ENCODE measurements around the gene CASQ1.

The CASQ1 gene

DNA sequence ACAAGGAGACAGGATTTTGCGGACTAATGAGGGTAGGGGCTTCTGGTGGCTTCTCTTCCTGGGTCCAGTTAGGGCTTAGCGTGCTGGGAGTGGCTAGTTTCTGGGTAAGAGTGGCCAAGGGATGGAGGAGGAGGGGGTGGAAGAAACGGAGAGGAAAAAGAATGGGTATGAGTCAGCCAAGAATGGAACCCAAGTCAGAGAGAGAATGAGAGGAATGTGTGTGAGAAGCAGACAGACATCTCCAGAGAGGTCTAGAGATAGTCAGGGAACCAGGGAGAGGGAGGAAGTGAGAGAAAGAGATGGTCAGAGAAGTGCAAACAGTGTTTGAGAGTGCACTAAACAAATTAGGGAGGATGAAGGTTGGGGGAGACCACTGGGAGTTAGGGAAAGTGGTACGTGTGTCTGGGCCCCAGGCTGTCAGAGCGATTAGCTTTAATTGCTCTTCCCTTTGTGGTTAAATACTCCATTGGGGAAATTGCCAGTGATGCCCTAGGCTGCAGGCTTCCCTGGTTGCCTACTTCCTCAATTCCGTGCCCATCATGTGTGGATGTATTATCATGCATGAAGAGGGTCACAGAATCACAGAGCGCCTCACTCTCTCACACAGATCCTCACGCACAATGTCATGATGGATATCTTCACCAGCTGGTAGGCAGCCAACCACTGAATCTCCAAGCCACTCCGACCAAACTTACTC, 16.2 kb downstream of the CASQ1 start:
- peak; percentile 44 for DNase-seq

DNA sequence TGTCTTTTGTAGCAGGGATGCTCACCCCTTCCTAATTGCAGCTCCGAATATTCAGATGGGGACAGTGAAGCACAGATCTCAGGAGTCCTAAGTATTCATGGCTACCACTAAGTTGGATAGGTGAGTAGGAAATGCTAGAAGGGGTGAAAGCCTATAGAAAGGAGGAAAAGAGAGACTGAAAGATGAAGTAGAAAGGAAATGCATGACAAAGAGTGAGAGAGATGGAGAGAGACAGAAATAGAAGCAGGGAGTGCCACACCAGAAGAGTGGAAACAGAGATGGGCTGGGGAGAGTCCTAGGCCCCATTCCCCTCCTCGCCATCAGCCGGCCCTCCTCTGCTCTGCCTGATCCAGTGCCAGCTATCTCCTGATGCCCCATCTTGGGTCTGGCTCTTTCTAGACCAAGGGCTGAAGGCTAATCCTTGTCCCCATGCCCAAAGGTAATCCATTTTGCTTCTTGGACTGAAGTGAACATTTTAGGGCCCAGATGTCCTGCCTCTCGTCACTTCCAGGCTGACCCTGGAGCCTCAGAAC, 16.8 kb downstream of the CASQ1 start:
- DNase-seq = no peak

DNA sequence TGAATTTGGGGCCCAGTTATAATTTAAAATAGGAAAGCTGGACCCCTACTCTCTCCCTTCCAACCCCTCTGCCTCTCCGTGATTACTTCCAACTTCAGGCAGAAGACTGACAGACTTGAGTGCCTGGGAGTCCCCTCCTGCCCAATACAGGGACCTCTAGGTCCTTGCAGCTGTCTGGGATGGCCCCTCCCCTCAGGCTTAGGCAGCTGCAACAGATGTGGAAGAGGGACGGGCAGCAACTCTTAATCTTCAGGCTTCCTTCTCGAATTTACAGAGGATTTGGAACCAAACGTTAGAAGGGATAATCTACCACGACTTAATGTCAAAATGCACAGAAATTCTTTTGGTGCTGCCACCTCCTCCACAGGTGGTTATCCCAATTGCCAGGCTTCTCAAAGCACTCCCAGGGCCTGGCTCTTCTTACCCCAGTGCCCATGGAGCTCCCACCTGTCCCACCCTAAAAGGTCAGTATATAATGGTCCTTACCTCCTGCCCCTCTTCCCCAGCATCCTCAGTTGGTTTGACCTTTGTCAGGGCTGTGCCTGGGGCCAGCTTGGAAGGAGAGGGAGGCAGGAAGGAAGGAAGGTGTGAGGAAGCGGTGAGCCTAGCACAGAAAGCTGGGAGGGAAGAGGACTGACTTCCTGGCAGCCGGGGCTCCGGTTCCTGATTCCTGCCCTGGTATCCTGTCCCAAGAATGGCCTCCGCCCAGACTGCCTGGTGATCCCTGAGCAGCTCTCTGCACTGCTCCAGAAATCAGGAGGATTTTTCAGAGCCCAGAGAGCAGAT, 17.6 kb downstream of the CASQ1 start:
- no peak for DNase-seq

DNA sequence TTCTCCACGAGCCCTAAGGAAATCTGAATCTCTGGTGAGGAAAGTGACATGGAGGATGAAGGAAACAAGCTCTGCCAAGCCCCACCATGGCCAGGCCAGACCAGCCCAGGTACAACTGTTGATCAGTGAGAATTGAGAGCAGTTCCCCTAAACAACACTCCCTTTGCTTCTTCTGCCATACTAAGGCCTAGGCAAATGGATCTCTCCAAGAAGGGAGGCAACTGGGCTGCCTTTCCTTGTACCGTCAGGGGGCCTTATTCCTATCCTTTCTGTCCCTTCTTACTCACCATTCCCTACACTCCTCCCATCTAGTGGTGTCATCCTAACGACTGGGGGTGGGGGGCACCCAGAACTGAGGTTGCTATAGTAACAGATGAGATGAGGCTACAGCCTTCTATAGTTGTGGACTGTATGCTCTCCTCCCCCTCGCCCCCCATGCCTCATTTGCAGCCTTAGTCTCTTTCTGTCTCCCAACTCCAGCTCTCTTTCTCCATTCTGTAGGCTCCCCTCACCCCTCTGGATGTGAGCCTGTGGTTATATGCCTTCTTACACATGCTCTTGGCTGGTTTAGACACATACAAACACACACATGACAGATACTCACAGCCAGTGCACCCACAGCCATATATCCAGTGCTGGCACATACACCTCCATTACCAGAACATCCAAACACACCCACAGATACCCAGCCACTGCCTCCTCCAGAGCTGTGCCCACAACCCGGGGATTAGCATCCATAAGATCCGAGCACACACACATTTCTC, 18.4 kb downstream of the CASQ1 start:
- no peak for DNase-seq

DNA sequence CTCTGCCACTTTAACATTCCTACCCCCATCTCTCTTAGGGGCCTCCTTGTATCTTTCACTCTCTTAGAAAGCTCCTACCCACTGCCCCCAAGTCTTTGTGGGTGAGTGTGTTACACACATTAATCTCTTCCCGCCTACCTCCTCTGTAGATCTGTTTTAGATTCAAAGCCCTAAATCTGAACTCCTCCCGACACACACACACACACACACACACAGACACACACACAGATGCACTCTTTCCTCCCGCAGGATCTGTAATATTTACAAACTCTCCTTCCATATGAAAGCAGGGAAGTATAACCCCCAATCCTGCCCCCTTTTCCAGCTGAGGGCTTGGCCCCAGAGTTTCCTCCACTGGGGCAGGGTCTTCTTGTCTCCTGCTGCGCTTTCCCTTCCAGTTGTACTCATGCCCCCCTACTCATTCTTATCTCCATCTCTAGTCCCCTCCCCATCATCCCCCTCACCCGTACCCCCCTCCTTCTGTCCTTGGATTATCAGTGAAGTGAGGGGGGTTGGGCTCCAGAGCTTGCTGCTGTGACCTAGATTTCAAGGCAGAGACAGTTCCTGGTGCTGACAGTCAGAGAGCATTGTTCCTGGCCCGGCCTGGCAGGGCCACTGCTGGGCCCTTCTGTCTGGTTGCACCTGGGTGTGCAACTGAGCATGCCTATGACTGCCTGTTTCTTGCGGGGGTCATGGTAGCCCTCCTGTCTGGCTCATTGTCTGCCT, 19.1 kb downstream of the CASQ1 start:
- DNase-seq = no peak

DNA sequence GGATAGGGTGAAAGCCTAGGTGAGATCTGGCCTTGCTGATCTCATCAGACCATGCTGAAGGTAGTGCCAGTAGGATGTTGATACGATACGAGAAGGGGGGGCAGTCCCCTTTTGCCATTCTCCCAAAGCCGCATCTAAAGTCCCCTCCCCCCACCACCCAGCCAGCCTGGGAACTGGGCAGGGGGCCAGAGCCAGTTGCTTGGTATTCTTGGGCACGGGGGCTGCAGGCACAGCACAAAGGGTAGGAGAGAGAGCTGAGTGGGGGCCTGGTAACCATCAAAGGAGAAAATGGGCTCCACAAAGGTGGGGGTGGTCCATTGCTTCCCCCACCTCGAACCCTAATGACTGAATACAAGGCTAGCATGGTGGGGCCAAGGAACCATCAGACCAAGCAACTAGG, 20.2 kb downstream of the CASQ1 start:
- no peak for DNase-seq

DNA sequence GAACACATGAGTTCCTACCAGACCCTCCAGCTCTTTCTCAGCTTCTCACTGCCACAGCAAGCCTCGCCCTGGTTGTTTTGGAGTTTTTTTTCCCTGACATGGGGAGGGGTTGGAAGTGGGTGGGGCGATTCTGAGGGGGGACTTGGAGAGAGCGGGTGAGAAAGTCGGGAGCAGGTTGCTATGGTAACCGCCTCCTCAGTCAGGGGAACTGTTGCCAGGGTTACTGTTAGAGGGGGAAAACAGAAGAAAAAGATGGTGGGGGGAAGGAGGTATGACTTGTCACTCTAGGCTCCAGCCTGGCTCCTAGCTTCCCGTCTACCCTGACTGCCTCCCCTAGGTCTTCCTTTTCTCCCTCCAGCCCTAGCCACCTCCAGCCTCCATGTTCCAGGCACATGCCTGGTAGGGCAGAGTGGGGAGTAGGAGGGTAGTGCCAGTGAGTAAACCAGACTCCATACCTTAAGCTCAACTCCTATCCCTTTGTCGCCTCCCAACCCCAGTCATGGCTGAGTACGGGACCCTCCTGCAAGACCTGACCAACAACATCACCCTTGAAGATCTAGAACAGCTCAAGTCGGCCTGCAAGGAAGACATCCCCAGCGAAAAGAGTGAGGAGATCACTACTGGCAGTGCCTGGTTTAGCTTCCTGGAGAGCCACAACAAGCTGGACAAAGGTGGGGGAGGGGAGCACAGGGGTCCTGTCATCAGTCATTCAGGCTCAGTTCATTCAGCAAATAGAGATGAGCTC, 20.8 kb downstream of the CASQ1 start:
- DNase-seq = no peak

DNA sequence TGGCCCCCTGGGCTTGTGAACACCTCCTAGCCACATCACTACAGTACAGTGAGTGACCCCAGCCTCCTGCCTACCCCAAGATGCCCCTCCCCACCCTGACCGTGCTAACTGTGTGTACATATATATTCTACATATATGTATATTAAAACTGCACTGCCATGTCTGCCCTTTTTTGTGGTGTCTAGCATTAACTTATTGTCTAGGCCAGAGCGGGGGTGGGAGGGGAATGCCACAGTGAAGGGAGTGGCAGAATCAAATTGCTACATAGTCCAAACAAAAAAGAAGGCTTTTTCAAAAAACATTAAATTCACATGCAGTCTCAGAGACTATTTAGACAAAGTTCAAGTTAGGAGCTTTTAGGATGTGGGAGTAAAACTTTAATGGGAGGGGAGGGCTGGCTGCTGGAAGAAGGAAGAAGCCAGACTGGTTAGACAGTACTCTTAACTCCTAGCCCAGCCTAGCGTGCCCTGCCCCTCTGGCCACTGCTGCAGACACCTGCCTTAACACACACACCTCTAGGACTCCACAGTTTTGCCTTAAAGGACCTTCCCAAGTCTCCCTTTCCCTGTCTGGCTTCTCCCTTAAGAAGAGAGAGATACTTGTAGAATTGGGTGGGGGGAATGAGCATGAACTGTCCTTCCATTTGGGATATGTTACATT, 24.2 kb downstream of the CASQ1 start:
- DNase-seq = no peak

DNA sequence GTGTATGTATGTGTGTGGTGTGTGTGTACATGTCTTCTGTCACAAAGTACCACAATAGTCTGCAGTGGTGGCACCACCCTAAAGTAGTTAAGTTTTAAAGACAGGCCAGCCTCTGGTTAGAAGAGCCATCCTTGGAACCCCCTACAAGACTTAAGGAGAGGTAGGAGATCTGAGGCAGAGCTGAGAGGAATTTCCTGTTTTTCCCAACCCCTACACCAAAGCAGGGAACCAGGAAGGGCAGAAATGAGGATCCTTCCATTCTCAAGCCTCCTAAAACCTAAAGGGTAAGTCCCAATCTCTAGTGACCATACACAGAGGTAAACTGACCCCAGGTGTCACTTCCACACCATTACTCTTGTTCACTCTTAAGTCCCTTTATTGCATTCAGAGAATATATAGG, 25.9 kb downstream of the CASQ1 start:
- no peak for DNase-seq

DNA sequence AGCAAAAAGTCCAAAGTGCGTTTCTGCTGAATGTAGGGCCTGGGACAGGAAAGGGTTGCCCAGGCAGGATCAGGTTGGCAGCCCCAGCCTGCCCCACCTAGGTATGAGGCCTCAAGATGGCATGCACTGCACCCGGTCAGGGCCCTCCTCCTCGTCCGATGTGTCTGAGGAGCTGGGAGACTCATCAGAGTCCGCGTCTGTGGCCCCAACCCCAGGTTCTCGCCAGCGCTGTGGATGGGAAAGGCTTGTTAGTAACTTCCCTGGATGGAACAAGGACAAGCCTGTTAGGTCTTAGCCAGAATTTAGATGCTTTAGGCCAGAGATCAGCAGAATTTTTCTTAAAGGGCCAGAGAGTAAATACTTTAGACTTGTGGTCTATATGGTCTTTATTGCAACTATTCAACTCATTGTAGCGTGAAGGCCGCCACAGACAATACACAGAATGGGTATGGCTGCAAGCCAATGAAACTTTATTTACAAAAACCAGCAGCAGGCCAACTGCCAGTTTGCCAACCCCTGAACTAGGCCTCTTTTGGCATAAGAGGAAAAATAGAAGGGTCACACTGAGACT, 27.2 kb downstream of the CASQ1 start:
- DNase-seq = peak; percentile 30

DNA sequence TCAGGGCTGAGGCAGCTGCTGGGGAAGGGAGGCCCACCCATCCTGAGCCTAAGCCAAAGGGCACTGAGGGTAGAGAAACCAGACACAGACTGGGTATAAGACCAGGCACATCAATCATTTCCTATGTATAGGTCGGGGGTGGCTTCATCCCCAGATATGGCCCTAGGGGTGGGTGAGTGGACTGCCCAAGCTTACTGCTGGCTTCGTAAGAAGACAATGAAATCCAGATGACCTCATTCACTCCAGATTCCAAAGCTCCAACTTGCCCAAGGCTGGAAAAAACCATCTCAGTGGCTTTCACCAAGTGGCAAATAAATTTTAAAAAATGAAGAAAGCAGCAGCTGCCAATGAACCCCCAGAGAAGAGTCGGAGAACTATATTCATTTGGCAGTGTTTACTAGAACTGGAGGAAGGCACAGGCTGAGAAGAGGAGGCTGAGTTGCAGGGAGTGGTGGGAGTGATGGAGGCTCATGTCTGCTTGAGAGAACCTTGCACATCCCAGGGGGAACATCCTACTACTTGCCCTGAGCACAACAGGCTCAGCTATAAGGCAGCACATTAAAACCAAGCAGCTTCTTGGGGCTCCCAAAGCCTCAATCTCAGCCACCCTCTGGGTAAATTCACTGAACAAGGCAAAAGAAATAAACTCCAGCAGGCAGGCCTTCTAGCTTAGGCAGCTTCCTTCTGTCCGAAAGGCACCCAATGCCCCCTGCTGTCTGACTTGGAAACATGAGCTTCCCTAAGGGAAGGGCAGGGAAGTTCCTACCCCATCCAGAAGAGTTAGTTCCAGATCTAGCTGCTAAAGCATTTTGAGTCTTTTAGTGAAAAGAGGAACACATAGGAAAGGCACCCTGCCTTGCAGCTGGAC, 28.9 kb downstream of the CASQ1 start:
- peak; percentile 22 for DNase-seq

DNA sequence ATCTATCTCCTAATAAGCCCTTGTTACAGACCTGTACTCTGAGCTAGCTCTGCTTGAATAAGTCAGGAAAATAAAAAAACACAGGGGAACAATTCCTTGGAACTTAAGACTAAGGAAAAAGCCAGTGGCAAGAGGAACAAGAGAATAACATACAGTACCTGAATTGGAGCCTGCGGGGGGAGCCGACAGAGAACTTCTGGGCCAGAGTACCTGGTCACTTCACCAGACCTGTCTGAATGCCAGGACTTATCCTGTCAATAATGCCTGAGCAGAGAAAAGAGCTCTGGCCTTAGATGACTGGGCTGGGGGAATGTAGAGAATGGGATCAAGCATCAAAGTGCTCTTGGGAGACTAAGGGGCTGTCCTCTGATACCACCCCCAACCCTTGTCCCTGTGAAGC, 29.9 kb downstream of the CASQ1 start:
- DNase-seq = no peak

DNA sequence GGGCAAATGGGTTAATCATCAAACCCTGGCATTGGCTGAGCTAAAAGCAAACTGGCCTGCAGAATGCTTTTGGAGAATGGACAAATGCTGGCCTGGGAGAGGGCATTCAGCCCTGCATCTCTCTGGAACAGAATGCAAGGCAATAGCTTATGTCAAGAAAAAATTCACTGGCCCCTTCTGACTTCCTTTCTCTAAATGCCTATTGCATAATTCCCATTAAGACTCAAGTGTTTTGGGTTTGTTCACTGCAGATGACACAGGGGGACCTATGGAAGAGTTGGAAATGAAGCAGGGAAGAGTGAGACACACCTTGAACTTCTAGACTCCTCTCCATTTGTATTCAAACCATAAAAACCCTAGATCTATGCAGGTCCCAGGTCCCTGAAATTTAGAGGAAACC, 30.7 kb downstream of the CASQ1 start:
- DNase-seq = no peak

DNA sequence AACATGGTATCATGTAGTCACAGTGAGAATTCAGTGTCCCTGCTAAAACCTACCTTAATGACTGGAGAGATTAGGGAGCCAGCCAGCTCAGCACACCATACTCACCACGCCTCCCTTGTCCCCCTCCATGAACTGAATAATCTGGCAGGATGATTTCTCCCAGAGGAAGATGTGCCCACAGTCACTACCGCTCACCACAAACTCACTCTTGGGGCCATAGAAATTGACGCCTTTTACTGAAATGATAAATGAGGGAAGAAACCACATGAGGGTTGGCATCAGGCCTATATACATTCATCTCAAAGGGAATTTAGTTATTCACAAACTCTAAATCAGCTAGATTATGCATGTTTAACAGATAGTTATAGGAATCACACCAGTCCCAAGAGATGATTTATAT, 32.2 kb downstream of the CASQ1 start:
- no peak for DNase-seq

DNA sequence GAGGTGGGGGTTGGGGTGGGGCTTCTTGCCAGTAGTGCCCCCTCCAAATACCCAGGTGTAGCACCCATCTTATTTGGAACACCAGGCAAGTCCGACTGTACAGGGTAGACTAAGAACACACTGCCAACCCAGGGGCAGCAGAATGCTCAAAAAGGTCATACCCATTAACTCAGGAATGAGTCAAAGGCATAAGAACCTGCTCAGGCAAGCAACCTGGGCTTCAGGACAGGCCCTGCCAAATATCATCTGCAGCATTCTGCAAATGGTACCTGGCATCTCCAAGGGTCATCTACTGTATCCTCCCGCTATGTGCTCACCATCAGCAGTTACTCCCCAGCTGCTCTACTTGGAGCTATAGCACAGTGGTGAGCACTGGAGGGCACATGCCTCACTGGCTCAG, 34.2 kb downstream of the CASQ1 start:
- no peak for DNase-seq

DNA sequence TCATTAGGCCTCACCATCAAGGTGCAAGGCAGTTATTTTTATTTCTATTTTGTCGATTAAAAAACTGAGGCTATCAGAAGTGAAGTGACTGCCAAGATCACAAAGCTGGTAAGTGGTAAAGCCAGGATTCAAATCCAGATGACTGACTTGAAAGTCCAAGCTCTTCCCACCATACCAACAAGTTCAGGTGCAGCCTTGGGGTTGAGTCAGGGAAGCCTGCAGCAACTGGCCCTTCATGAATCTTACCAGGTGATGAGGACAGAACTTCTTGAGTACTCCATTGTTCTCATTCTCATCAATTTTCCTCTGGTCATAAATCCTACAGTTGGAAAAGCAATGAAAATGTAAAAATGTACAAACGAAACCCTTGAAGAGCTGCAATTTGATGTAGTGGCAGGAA, 35.0 kb downstream of the CASQ1 start:
- DNase-seq = no peak

DNA sequence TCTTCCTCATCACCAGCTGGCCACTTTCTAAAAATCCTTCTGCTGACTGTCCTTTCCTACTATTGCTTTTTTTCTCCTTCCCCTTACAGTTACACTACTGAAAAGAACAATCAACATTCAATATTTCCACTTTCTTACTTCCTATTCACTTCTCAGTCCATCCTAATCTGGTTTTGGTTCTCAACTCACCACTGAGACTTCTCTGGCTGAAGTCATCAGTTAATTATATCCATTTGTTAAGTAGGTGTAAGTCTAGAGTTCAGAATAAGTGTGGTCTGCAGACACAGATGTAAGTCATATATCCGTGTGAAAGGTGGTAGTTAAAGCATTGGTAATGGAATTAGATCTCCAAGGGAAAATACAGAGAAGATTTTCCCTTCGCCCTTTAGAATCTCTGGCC, 36.2 kb downstream of the CASQ1 start:
- DNase-seq = no peak

DNA sequence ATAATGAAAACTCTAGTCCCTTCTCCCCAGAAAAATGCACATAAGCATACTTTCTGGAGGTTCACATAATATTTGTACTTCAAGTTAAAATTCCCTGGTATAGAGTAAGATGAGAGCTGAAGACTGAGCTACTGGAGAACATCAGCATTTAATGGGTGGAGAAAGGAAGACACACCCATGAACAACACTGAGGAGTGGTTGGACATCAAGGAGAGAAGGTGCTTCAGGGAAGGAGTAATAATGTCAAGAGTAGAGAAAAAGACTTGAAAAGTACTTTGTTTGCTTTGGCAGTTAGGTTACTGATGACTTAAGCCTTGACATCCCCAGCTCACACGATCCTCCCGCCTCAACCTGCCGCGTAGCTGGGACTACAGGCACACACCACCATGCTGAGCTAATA, 36.7 kb downstream of the CASQ1 start:
- no peak for DNase-seq

DNA sequence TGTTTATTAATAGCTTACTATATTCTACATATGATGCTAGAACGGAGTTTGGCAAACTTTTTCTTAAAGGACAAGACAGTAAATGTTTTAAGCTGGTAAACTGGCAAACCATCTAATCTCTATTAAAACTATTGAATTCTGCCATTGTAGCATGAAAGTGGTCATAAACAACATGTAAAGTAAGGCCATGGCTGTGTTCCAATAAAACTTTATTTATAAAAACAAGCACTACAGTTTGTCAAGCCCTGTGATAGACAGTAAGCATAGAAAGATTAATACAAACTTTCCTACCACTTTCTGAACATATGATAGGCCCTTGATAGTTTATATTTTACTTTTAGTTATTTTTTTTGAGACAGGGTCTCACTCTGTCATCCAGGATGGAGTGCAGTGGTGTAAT, 37.2 kb downstream of the CASQ1 start:
- DNase-seq = no peak

DNA sequence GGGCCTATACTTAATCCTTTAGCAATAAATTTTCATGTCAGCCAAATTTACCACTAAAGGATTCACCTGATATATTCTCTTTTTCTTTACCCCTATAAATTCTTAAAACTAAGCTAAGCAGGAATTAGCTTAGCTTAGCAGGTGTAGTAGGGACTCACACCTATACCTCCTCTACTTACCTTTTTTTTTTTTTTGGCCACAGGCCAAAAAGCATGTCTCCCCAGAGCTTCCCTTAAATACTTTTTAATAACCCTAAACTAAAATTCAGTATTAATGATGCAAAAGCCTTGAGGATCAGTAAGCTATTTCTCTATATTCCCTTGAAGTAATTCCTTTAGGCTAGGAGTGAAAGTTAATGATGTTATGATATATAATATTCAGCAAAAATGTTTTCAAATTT, 38.1 kb downstream of the CASQ1 start:
- DNase-seq = no peak
